HG02610 (cell line): ENCODE measurements around the gene IL32.
A peak's percentile ranks its signal among the peaks of the same experiment; 100 is the strongest.

Experiments used
- ATAC-seq: cut with Tn5 transposase; IDR thresholded peaks from one replicate; pipeline ENCODE4 v1.9.1; 2021; ENCODE audit warnings: mild to moderate bottlenecking, moderate library complexity; ENCODE audit not compliant: unreplicated experiment

IL32 gene

GRCh38 chr16:3088925-3089716 is 23.7 kb downstream of the IL32 start:
- ATAC-seq, result no peak

GRCh38 chr16:3089717-3090592 is 24.5 kb downstream of the IL32 start:
- no peak for ATAC-seq

- no peak for ATAC-seq
These were observed 26.1 kb downstream of the IL32 start for GRCh38 chr16:3091551-3091950.

GRCh38 chr16:3092501-3092941 is 27.1 kb downstream of the IL32 start:
- no peak for ATAC-seq

GRCh38 chr16:3094289-3095027 is 29.0 kb downstream of the IL32 start:
- no peak for ATAC-seq

- peak; percentile 60 for ATAC-seq
These were observed 30.4 kb downstream of the IL32 start for GRCh38 chr16:3095869-3096268.

GRCh38 chr16:3096362-3096761 is 30.9 kb downstream of the IL32 start:
- no peak for ATAC-seq

GRCh38 chr16:3097266-3097665 is 31.8 kb downstream of the IL32 start:
- ATAC-seq, result no peak

- ATAC-seq, result no peak
These were observed 33.3 kb downstream of the IL32 start, which contains the start of gene ZSCAN10 for GRCh38 chr16:3098459-3099394. TSS of gene ZSCAN10 (minus strand) at chr16:3099294. CDS start at chr16:3092937, 6,357 bp downstream.

- no peak for ATAC-seq
These were observed 33.9 kb downstream of the IL32 start for GRCh38 chr16:3099395-3099731.

GRCh38 chr16:3099732-3100499 is 34.5 kb downstream of the IL32 start:
- peak; percentile 69 for ATAC-seq

GRCh38 chr16:3101018-3101840 is 35.8 kb downstream of the IL32 start:
- no peak for ATAC-seq

- ATAC-seq, result no peak
These were observed 36.5 kb downstream of the IL32 start for GRCh38 chr16:3101841-3102470.

- ATAC-seq, result peak; percentile 92
These were observed 40.9 kb downstream of the IL32 start for GRCh38 chr16:3106205-3106928.

- no peak for ATAC-seq
These were observed 46.8 kb downstream of the IL32 start, which contains the start of gene ZNF205 for GRCh38 chr16:3112058-3112880. TSS of gene ZNF205 (plus strand) at chr16:3112586. CDS start at chr16:3113431, 845 bp downstream.

GRCh38 chr16:3112881-3113574 is 47.6 kb downstream of the IL32 start:
- ATAC-seq, result no peak
